NCI-H82 (cell line): Measurements from ENCODE around the gene FAM83B.

Experiments
- DNase-seq: peaks from one replicate; lab custom pipeline; 2025; lab: John Stamatoyannopoulos, UW

The FAM83B gene

GRCh38 chr6:54980511-54981275, 134.1 kb downstream of the FAM83B start:
- DNase-seq, result no peak

DNA sequence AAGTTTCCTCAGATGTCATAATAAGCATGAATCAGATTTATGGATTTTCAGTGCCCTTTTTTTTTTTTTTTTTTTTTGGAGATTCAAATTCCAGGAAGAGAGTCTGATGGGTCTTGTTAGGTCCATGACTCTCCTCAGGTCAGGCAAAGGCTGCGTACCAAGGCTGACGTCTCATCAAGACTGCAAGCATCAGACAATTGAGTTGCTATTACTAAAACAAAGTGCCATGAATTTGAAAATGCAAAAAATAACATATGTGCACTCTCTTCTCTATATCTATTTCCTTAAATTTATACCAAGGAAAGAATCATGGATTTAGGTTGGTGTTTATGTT, 134.7 kb downstream of the FAM83B start:
- DNase-seq, result no peak

GRCh38 chr6:54981647-54982046, 135.1 kb downstream of the FAM83B start:
- no peak for DNase-seq

- no peak for DNase-seq
Measured at GRCh38 chr6:54987633-54988290, 141.2 kb downstream of the FAM83B start.

- DNase-seq, result no peak
Measured at GRCh38 chr6:54988576-54988975, 142.0 kb downstream of the FAM83B start.

GRCh38 chr6:54990001-54990400, 143.4 kb downstream of the FAM83B start:
- DNase-seq, result no peak
